DMS53 treated with DMSO at 0.1 percent for 48 hours (cell line): Measurements from ENCODE around the gene ANKRD29.

Experiments used
- DNase-seq: peaks from one replicate; lab custom pipeline; 2025; ENCODE audit not compliant: unreplicated experiment; lab: John Stamatoyannopoulos, UW

Gene ANKRD29, protein sequence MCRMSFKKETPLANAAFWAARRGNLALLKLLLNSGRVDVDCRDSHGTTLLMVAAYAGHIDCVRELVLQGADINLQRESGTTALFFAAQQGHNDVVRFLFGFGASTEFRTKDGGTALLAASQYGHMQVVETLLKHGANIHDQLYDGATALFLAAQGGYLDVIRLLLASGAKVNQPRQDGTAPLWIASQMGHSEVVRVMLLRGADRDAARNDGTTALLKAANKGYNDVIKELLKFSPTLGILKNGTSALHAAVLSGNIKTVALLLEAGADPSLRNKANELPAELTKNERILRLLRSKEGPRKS

DNA sequence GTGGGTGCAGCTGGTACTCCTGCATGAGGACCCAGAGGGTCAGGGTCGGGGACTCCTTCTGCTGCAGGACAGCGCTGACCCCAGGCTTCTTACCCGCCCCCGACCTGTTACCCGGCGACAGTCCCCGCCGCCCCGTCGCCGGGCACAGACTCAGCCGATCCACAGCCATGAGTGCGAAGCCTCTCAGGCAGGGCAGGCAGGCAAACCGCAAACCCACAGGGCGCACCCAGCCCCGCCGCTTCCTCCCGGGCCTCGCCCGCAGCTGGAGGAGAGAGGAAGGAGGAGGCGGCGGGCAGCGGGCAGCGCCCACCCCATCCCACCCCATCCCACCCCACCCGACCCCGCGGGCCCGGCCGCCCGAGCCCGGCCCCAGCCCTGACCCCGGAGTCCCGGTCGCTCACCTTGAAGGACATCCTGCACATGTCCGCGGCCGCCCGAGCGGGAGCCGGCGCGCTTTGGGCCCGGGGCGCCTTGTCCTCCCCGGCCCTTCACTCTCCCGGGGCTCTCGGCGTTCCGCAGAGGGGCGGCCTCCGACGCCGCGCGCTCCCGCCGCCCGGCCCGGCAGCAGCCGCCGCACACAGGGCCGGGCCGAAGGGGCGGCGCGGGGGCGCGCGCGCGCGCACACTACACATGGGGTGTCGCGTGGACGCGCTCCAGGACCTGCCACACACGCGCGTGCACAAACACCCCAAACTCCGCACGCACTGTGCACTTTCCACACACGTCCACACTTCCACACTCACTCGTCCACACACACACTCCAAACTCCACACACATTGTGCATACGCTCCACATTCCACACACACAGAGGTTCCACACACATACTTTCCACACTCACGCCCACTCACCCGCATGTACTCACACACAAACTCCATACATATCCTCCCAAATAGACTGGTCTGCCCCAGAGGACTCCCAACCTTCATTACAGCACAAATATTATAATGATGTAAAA is at the start of gene ANKRD29:
TSS of gene ANKRD29 (minus strand) at position 603 of the 955 bp plus-strand sequence. CDS start at position 422, 181 bp downstream.
- no peak for DNase-seq

DNA sequence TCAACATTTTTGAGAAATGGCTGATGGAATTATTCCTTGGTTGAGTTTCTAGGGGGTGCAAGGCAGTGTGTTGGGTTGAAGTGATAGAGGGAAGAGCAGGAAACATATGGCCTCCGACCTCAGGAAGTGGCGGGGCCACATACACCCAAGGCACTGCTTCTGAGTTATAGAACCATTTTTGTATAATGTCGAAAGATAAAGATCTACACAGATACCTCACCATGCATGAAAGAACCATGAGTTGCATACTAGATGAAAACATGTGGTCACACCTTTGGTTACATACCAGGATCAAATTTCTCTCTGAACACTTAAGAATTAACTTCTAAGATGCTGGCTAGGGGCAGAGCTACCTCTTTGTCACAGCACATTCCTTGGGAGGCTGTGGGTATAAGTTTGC is 49.7 kb upstream of the ANKRD29 start:
- no peak for DNase-seq

DNA sequence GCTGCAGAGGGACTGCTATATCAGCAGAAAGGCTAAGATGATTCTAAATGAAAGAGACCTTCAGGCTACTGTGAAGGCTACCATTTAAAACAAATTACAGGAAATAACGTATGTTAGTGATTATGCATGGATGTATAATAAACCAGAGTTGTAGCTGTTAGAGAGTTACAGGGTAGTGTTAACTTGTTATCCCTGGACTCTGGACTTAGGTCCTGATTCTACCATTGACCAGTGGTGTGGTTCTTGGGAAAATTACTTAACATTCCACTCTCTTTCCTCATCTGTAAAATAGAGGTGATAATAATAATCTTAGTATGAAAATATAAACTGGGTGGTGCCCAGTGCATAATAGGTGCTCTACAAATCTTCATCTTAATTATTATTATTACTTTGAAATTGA is 48.7 kb upstream of the ANKRD29 start:
- no peak for DNase-seq

DNA sequence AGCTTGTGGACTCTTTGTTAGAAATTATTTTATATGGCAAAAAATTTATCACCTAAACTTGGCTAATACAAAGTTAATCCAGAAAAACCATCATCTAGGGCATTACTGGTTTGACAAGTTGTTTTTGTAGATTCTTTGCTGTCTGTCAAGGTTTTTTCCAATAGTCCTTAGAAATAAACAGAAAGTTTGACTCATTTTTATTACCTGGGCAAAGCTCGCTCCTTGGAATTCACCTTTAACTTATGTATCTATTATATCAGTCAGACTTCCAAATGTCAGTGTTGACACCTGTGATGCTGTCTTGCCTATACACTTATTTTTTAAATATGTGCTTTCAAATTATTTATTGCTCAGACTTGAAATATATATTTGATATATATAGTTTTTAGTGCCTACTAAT is 48.2 kb upstream of the ANKRD29 start:
- no peak for DNase-seq

DNA sequence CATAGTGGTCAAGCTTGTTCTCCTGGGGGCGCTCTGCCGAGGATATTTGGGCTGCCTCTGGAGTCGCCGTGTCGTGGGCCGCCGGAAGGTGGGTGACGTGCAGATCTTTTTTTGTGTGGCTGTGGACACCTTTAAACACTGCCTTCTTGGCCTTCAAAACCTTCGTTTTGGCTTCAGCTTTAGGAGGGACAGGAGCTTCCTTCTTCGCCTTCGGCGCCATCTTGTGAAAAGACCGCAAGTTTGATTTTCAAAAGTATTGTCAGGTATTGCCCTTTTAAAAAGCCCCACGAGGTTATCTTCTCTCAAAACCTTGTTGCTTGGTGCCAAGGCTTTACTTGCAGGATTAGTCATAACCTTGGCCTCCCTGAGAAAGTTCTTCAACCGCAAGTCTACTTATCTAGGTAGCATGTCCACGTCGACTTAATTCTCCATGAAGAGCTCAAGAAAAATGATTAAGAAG is 47.4 kb upstream of the ANKRD29 start:
- DNase-seq, result no peak

DNA sequence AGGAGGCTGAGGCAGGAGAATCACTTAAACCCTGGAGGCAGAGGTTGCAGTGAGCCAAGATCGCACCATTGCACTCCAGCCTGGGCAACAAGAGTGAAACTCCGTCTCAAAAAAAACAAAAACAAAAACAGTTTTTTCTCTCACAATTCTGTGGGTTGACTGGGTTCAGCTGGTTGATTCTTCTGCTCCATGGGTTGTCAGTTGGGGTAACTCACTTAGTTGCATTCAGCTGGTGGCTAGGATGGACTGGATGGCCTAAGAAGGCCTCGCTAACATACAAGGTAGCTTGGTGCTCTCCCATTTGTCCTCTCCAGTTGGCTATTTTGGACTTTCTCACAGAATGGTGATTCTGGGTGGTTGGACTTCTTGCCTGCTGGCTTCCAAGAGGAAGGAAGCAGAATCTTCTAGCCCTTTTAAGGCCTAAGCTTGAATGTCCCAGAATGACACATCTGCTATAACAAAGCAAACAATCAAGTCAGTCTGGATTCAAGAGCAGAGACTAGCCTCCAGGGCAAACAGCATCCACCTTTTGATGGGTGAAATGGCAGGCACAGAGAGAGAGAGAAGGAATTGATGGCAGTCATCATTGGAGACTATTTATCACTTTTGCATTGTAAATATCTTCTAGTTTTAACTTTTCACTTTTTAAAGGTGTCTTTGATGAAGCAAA is 44.4 kb upstream of the ANKRD29 start:
- no peak for DNase-seq

DNA sequence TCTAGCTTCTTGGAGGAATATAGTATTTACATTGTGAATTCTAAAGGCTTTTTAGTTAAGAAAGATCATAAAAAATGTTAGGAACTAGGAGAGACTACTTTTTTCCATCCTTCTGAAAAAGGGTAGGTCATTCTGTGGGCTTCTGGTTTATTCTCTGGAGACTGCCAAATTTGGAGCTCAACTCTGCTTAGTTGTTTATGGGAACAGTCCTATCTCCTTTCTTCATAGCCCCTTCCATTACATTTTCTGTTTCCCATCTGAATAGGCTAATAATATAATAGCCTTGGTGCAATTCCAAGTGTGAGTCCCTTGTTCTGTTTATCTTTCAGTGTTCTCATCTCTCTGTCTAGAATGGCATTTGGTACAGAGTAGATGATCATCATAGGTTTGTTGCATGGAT is 42.1 kb upstream of the ANKRD29 start:
- no peak for DNase-seq

DNA sequence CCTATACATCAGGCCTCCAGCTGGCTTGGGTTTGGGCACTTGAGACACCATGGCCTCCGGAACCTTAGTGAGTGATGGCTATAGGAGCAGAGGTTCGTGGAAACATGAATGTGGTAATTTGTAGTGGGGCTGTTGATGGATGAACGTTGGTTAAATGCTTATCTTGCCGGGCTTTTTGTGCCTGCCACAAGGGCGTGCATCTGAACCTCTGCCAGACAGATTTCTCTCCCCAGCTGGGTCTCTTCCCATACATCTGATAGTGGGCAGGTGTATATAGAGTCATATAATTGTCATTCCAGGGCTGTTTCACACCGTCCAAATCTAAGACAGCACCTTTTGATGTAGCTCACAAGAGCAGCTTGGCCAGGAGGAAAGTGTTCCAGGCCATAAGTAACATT is 41.3 kb upstream of the ANKRD29 start:
- no peak for DNase-seq

DNA sequence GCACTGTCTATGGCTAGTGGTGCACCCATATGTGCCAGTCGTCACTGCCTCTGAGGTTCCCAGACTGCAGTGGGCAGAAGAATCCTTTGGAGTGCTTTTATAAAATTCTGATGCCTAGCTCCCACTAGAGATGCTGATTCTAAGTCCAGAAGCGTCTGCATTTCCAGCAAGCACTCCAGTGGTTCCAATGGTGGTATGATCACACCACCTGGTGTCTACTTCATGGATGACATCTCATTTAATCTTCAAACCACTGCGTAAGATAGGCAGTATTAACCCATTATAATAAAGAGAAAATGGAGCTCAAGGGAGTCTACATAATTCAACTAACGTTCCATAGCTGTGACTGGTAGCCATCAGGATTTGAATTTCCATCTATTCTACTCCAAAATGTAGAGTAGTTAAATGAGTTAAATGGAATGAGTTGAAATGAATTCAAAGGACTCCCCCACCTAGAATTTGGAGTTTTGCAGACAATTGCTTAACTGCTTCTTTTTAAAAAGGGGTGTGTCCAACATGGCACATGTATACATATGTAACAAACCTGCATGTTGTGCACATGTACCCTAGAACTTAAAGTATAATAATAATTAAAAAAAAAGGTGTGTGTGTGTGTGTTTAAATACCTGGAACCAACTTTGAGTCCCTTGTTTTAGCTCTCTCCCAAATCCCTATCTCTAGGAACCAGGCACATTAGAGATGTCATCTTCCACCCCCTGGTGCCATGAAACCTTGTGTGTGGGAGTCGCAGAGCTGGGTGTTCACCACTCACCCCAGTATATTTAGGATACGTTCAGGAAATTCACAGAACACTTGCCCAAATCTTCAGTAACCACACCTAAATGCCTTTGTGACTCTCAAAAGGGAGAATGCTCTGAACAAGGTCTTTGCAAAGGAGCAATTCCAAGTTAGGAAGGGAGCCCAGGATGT is 40.6 kb upstream of the ANKRD29 start:
- DNase-seq, result peak; percentile 64

DNA sequence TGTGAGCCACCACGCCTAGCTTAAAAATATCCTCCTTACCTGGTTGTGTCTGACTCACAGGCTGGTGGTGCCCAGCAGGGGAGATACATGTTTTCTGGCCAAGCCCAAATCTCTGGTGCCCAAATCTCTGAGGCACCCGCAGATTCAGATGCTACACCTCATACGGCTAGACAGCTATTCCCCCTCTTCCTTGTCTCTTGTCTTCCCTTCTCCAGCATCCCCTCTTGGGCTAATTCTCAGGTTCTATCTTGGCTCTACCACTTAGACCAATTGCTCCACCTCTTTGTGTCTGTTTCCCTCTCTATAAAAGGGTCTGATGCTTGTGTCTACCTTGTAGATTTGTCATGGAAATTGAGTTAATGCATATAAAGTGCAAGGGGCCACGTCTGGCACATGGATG is 39.9 kb upstream of the ANKRD29 start:
- DNase-seq, result no peak

DNA sequence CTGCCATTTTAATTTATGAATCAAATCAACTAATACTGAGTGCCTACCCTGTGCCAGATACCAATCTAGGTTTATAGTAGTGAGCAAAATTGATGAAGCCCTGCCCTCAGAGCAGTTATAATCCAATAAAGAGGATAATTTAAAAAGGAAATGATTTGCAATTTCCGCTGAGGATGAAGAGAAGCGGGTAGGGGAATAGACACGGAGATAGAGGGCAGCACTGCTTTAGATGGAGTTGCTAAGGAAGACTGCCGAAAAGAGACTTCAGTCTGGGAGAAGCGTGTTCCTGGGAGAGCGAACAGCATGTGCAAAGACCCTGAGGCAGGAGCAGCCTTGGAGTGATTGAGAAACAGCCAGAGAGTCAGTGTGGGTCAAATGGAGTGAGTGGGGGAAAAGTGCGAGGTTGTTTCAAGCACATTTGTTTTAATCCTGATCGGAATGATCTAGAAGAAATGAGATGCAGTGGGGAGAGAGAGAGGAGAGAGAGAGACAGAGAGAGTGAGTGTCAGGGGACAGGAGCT is 38.9 kb upstream of the ANKRD29 start:
- no peak for DNase-seq

DNA sequence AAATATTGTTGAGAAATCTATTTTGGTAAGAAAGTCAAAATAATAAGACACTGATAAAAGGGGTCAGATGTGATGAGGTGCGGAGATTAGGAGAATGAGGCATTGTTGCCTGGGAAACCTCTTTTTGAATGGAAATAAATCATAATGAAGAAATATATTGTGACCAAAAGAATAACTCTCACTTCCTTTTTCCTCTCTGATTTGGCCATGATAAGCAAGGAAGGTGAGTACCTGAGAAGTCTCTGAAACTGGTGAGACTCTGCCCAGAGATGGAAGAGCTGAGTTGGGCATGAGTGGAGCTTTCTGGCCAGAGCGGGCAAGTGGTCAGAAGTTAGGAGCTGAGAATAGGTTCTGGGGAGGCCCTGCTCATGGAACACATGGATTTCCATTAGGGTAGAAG is 38.3 kb upstream of the ANKRD29 start:
- no peak for DNase-seq

DNA sequence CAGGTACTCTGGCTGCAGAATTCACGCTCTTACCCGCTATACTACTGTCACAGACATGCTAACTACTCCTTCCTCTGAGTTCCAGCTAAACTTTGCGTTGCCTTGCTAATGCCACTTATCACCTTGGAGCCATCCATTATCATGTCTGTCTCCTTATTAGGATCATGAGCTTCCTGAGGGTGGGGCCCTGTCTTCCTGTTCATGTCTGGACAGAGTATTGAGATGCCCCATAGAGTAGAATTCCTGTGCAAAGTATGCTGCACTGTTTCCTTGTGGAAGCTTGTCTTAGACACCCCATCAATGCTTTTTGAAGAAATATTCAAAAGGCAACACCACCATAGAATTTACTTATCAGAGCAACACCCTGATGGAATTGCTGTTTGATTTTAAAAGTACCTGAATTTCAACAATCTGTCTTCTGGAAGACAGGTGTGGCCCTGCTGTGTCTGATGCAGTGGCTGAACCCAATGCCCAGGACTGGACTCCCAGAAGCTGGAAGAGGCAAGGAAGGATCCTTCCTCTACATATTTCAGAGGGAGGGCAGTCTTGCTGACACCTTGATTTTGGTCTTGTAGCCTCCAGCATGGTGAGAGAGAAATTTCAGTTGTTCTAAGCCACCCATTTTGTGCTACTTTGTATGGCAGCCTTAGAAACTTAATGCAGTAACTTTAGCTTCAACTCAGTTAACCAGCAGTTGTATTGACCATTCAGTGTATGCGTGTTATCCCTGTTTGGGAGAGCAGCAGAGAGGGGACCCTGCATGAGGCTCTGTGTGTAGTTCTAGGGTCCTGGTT is 32.1 kb upstream of the ANKRD29 start:
- DNase-seq, result peak; percentile 40

DNA sequence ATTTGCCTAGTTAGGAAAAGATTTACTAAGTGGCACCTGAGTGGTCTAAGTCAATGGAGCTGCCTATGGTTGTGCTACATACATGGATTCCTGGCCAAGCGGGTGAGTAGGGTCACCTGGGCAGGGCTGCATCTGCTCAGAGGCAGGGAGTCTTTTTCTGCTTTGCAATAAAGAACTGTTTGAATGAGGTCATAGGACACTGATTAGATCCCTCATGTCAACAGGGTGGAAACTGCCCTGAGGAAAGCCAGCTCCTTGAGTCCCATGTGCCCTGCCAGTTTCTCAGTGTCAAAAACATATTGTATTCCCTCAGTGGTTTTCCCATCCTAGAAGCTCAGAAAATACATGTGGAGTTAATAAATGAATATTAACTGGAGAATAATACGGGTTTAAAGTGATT is 31.1 kb upstream of the ANKRD29 start:
- no peak for DNase-seq

DNA sequence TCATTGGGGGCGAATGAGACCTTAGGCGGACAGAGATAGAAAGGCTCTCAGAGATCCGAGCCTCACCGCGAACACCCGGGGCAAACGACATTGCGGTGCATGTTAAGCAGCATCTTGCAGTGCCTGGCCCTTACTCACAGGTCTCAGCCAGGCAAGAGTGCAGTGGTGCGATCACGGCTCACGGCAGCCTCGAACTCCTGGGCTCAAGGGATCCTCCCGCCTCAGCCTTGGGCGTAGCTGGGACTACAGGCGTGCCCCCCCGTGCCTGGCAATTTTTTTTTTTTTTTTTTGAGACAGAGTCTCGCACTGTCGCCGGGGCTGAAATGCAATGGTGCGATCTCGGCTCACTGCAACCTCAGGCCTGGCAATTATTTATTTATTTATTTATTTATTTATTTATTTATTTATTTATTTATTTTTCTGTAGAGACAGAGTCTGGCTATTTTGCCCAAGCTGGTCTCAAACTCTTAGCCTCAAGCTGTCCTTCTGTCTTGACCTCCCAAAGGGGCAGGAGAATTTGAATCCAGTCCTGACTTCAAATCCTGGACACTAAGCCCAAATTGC is 27.9 kb upstream of the ANKRD29 start:
- DNase-seq, result no peak

DNA sequence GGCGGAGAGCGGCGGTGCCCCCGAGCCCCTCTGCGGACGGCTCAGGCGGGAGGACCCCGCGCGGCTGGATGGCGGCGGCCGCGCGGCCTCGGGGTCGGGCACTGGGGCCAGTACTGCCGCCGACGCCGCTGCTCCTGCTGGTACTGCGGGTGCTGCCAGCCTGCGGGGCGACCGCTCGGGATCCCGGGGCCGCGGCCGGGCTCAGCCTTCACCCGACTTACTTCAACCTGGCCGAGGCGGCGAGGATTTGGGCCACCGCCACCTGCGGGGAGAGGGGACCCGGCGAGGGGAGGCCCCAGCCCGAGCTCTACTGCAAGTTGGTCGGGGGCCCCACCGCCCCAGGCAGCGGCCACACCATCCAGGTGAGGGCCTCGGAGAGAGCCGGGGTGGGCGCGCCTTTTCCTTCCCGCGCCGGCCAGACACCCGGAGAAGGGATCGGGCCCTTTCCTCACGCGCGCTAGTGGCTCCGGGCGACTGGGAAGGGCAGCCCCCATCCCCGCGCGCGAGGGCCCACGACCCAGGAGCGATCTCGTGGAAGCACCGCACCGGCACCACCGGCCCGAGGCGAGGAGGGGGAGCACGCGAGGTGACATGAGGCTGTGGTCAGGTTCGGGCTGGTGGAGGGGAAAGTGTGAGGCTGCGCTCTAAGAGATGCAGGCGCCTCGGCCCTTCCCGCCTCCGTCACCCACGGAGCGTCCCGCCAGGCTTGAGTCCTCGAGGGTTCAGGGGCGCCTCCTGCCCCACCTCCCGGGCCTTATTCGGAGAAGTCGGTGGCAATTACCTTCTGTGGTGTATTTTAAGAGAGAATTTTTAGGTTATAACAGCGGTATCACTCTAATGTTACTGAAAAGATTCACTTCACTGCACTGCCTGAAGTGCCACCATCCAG is 27.1 kb upstream of the ANKRD29 start:
- DNase-seq, result no peak

DNA sequence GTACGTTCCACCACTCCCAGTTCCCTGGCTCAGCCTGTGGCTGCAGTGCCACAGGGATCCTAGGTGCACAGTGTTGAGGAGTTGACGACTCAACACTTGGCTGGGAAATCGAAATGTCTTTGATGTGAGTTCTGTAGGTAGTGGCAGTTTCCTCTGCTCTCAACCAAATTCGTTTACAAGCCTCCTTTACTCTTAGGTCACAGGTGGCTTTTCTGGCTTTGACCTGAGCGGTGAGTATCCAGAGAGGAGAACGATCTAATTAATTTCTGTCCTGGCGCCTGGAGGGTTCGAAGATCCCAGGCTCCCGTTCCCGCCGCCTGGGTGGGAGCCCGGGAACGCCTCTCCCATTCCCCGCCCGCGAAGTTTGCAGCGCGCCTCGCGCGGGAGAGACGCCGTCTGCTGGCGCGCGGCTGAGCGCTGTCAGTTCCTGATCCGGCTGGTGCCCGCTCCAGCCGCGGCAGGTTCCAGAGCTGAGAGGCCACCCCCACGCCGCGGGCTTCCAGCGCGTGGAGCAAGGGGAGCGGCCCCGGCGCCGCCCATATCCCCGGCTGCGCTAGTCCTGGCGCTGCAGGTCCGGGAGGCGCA is 26.4 kb upstream of the ANKRD29 start, which contains the start of gene LAMA3:
TSS of gene LAMA3 (plus strand) at position 423 of the 585 bp plus-strand sequence. CDS start 231 bp downstream, outside the sequence.
- no peak for DNase-seq

DNA sequence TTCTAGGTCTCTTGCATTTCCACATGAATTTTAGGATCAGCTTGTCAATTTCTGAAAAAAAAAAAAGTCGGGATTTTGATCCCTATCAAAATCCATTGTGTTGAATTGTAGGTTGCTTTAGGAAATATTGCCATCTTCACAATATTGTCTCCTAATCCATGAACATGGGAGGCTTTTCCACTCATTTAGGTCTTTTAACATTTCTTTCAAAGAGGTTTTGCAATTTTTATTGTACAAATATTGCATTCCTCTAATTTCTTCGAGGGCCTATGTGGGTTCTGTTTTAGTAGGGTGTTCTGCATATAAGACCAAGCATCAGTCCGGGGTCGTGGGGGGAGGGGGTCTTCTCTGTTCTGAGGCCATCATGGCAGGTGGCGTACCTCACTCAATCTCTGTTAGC is 25.8 kb upstream of the ANKRD29 start:
- DNase-seq, result no peak
